ENCODE measurements around the gene PROM2.
A peak's percentile ranks its signal among the peaks of the same experiment; 100 is the strongest.
"Not testable (repeated sequence)": the region's sequence is repeated elsewhere in the genome, so short reads cannot be mapped to it uniquely, and the experiment has no call there.

PROM2 gene, protein sequence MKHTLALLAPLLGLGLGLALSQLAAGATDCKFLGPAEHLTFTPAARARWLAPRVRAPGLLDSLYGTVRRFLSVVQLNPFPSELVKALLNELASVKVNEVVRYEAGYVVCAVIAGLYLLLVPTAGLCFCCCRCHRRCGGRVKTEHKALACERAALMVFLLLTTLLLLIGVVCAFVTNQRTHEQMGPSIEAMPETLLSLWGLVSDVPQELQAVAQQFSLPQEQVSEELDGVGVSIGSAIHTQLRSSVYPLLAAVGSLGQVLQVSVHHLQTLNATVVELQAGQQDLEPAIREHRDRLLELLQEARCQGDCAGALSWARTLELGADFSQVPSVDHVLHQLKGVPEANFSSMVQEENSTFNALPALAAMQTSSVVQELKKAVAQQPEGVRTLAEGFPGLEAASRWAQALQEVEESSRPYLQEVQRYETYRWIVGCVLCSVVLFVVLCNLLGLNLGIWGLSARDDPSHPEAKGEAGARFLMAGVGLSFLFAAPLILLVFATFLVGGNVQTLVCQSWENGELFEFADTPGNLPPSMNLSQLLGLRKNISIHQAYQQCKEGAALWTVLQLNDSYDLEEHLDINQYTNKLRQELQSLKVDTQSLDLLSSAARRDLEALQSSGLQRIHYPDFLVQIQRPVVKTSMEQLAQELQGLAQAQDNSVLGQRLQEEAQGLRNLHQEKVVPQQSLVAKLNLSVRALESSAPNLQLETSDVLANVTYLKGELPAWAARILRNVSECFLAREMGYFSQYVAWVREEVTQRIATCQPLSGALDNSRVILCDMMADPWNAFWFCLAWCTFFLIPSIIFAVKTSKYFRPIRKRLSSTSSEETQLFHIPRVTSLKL

GRCh38 chr2:95274291-95275150 lies at the start of gene PROM2:
Gene PROM2 (plus strand): TSS chr2:95274449. CDS start chr2:95274586, 137 bp downstream.
- DNase-seq (ENCODE audit: low read depth), result no peak

GRCh38 chr2:95225658-95226057 lies 48.6 kb upstream of the PROM2 start:
- no peak for DNase-seq (ENCODE audit: low read depth)

- peak; percentile 58 for DNase-seq (ENCODE audit: low read depth)
These were observed 42.5 kb upstream of the PROM2 start for GRCh38 chr2:95231723-95232122.

GRCh38 chr2:95232232-95232631 lies 42.0 kb upstream of the PROM2 start:
- DNase-seq (ENCODE audit: low read depth), result no peak

DNA sequence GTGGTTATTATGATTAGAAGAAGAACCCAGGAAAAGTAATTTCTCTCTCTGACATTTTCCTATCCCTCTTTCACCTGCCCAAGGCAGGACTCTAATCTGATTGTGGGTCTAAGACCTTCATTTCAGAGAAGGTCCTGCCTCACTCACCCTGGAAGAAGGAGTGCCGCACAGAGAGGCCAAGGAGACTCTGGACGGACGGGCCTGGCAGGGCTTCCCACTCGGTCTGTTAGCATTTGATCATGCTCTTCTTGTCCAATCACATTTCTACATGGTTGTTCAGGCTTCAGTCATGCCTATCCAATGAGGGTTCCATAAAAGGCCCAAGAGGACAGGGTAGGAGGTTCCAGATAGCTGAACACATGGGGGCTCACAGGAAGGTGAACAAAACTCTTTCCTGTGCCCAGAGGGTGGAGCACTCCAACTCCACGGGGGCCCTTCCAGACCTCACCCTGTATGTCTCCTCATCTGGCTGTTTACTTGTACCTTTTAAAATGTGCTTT lies 39.9 kb upstream of the PROM2 start:
- DNase-seq (ENCODE audit: low read depth), result no peak

- no peak for DNase-seq (ENCODE audit: low read depth)
These were observed 39.4 kb upstream of the PROM2 start for GRCh38 chr2:95234816-95235215.

GRCh38 chr2:95238131-95238530 lies 36.1 kb upstream of the PROM2 start:
- DNase-seq (ENCODE audit: low read depth), result no peak

- no peak for DNase-seq (ENCODE audit: low read depth)
These were observed 34.2 kb upstream of the PROM2 start for GRCh38 chr2:95240091-95240490.

GRCh38 chr2:95240556-95240955 lies 33.7 kb upstream of the PROM2 start:
- no peak for DNase-seq (ENCODE audit: low read depth)

DNA sequence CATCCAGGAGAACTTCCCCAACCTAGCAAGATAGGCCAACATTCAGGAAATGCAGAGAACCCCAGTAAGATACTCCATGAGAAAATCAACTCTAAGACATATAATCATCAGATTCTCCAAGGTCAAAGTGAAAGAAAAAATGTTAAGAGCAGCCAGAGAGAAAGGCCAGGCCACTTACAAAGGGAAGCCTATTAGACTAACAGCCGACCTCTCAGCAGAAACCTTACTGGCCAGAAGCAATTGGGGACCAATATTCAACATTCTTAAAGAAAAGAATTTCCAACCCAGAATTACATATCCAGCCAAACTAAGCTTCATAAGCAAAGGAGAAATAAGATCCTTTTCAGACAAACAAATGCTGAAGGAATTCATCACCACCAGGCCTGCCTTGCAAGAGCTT lies 32.2 kb upstream of the PROM2 start:
- not testable (repeated sequence) for DNase-seq (ENCODE audit: low read depth)

- DNase-seq (ENCODE audit: low read depth), result no peak
These were observed 16.0 kb upstream of the PROM2 start for GRCh38 chr2:95258271-95258670.

- DNase-seq (ENCODE audit: low read depth), result no peak
These were observed 13.9 kb upstream of the PROM2 start for GRCh38 chr2:95260028-95261023.

- no peak for DNase-seq (ENCODE audit: low read depth)
These were observed 12.6 kb upstream of the PROM2 start for GRCh38 chr2:95261602-95262001.

DNA sequence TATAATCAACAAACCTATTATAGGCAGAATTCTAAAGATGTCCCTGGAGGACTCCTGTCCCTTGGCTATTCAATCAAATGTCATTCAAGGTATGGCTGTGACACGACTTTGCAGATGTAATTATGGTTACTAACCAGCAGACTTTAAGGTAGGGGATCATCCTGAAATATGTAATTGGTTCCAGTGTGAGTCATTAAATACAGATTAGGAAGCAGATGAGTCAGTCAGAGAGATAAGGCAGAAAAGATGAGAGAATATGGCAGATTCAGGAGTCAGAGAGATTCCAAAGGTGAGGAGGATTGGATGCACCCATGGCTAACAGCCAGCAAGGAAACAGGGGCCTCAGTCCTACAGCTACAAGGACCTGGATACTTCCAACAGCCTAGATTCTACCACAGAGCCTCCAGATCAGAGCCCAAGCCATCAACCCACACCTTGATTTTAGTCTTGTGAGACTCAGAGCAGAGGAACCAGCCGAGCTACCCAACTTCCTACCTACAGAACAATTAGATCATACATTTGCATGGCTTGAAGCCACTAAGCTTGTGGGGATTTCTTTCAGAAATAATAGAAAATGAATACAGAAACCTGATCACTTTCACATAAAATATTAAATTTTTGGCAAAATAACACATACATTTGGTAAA lies 11.2 kb upstream of the PROM2 start:
- no peak for DNase-seq (ENCODE audit: low read depth)

DNA sequence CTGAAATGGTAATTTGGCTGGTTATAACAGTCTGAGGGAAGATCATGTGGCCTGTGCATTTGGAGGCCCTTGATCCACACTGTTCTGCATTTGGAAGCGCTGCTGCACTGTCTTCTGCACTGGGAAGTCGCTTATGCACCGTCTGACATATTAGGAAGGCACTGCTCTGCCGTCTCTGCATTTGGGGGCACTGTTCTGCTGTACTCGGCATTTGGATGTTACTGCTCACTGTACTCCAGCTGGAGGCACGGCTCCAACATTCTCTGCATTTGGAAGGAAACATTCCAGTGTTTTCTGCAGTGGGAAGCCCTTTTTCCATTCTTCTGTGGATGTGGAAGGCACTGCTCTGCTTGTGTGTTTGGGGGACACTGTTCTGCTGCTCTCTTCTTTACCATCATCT lies 9.6 kb upstream of the PROM2 start:
- no peak for DNase-seq (ENCODE audit: low read depth)

DNA sequence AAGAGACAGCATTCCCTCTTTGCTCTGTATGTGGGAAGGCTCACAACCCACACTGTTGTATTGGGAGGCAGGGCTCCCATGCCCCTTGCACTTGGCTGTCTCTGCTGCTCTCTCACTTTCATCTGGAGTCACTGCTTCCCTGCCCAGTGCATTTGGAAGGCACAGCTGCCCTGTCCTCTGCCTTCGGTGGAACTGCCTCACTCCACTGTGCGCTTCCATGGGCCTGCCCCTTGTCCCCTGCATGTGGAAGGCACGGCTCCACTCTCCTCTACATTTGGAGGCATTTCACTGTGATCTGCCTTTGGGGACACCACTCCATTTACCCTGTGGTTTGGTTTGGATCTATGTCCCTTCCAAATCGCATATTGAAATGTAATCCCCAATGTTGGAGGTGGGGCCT lies 9.1 kb upstream of the PROM2 start:
- no peak for DNase-seq (ENCODE audit: low read depth)

GRCh38 chr2:95266781-95267430 lies 7.3 kb upstream of the PROM2 start:
- no peak for DNase-seq (ENCODE audit: low read depth)

DNA sequence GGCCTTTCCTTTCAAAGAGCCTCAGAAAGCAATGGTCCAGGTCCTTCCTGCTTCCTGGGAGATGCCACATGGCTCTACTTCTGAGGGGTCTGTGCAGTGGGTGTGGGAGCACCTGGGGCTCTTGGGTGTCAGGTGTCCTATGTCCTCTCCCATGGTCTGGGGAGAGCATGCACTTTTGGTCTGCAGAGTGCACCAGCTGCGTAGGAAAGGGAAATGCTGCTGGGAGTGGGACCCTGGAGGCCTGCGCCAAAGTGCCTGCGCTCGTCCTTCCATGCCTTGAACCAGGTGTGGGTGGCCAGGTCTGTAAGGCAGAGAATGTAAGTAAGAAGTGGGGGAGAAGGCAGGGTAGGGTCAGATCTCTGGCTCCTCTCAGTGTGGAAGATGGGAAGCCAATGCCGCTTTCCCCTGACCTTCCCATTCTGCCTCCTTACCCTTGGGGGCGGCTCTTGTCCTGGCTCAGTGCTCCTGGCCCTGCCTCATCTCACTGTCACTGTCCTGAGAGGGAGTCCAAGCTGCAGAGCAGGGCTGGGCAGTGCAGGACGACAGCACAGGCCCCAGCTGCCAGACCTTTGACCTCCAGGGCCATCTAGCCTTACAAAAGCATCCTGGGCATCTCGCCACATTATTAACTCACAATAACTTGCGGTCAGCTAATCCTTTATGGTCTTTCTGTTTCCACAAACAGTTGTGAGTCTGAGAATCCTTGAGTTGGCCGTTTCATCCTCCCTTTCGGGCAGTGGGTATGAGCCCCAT lies 6.6 kb upstream of the PROM2 start:
- DNase-seq (ENCODE audit: low read depth), result no peak
